A204.1 (cell line): ENCODE data around the gene NDUFA12.
"Not testable (repeated sequence)": the region's sequence is repeated elsewhere in the genome, so short reads cannot be mapped to it uniquely, and the experiment has no call there.

Experiments used
- FAIRE-seq: peaks from 2 replicates; lab custom pipeline; 2012; peaks lifted over from hg19 to GRCh38; lab: Jason Lieb, UNC

The NDUFA12 gene

DNA sequence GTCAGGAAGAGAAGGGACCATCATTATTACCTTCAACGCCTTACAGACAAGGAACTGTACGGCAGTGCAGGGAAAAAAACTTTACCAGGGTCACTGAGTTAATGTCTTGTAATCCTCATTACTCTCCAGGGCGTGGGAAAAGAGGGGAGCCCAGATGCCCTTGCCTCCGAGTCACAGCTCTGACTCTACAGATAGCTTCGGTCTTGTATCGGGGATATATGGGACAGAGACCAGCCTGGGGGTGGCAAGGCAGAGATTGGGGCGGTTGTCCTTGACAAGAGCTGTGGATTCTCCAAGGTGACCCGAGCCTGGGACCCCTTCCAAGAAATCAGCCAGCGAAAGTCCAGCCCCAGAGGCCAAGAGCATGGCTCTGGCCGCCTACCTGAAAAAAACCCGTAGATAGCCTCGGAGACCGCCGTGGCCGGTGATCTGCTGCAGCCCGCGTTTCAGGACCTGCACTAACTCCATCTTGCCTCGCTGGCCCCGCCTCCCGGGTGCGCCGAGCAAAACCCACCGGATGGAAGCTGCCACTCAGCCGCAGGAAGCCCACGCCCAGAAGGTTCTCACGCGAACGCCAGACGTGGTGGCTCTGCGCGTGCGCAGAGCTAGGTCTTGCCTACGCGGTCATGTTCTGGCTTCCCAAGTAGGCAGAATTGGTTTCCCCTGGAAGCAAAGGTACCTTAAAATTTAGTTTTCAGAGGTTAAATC lies at the start of gene NDUFA12:
Gene NDUFA12 (minus strand): TSS at position 485 of the 708 bp plus-strand sequence. CDS start 17 bp downstream, at position 468.
- FAIRE-seq = peak; percentile 74

DNA sequence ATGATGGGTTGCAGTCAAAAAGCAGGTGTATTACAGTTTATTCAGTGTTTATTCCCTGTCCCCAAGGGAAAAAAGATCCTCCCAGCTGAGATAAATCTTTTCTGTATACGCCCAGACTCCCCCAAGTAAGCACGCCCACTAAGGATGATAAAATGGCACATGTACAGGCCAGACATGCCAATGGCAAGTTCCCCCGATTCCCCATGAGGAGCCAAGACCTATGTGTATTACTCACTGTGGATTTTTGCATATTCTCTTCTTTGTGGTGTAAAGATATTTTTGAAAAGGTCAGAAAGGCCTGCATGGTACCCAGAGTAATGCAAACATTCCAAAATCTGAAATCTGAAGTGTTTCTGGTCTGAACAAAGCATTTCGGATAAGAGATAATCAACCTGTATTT lies 47.7 kb upstream of the NDUFA12 start:
- no peak for FAIRE-seq

DNA sequence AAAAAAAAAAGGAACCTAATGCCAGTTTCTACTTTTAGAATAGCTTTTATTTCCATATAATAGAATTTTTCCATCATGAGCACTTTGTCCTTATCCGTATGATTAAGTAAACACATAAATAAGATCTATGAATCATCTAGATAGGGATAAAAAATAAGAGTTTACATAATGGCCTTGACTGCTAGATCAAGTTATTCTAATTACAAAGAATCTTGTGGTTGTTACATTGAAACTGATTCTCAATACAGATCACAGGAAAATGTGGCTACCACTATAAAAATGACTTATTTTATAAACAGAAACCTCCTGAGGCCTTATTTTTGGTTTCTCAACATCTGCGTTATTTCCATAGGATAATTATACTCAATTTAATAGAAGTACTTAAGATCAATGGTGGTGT lies 34.4 kb upstream of the NDUFA12 start:
- no peak for FAIRE-seq

DNA sequence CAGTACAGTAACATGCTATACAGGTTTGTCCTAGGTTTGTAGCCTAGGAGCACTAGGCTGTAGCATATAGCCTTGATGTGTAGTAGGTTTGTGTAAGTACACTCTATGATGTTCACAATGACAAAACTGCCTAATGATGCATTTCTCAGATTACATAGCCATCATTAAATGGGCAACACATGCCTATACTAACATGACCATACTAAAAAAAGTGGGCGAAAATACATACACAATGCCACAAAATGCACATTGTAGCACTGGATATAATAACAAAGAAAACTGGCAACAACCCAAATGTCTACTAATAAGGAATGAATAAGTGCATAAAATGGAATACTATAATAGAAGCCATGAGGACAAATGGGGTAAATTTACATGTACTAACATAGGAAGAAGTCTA lies 31.3 kb upstream of the NDUFA12 start:
- FAIRE-seq = no peak

DNA sequence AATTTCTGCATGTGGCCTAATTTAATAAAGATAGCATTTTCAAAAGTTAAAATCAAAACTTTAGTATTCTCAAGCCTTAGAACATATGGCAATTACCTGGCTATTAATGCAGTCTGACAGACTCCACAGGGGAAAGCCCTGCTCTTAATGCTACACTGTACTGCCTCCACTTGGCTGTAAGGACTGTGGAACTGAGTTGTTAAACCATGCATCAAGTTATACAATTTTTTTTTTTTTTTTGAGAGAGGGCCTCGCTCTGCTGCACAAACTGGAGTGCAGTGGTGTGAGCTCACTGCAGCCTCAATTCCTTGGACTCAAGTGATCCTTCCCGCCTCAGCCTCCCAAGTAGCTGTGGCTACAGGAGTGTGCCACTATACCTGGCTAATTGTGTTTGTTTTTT lies 19.0 kb upstream of the NDUFA12 start:
- no peak for FAIRE-seq

DNA sequence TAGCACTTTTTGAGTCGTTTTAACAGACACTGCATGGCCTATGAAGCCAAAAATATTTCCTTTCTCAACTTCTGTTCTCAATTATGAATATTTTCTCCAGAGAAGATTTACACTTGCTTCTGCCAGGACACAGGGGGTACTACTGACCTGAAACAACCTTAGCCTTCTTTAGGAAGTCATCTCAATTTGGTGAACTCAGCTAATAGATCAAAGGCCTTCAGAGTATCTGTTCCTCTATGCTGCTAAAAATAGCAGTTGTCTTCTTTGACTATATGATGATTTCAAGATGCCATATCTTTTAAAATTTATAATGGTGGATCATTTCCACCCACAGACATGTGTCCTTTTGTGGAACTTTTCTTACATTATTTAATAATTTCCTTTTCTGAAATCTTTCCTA lies 14.0 kb upstream of the NDUFA12 start:
- FAIRE-seq = no peak

- FAIRE-seq = no peak
These were observed 12.6 kb upstream of the NDUFA12 start for GRCh38 chr12:95016120-95016519.

GRCh38 chr12:95014554-95014953 lies 11.1 kb upstream of the NDUFA12 start:
- FAIRE-seq = no peak

GRCh38 chr12:95006206-95006605 lies 2.7 kb upstream of the NDUFA12 start:
- no peak for FAIRE-seq

GRCh38 chr12:95004610-95005009 lies 1.1 kb upstream of the NDUFA12 start:
- FAIRE-seq = no peak

GRCh38 chr12:95003921-95004272 lies 400 bp upstream of the NDUFA12 start:
- FAIRE-seq = no peak

GRCh38 chr12:95002754-95003153 lies 743 bp downstream of the NDUFA12 start:
- FAIRE-seq = no peak

GRCh38 chr12:94998326-94998725 lies 5.2 kb downstream of the NDUFA12 start:
- no peak for FAIRE-seq

DNA sequence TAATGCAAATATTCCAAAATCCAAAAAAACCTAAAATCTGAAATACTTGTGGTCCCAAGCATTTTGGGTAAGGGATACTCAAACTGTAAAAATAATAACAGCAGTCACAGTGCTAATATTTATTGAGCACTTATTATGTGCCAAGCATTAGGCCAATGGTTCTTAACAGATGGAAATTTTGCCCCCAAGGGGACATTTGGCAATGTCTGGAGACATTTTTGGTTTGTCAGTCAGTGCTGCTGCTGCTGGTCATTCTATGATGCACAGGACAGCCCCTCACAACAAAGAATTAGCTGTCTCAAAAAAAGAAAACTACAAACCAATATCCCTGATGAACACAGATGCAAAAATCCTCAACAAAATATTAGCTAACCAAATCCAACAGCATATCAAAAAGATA lies 5.8 kb downstream of the NDUFA12 start:
- no peak for FAIRE-seq

- FAIRE-seq = no peak
These were observed 6.4 kb downstream of the NDUFA12 start for GRCh38 chr12:94997061-94997460.

- no peak for FAIRE-seq
These were observed 9.2 kb downstream of the NDUFA12 start for GRCh38 chr12:94994312-94994711.

- FAIRE-seq = not testable (repeated sequence)
These were observed 9.6 kb downstream of the NDUFA12 start for GRCh38 chr12:94993855-94994254.

- no peak for FAIRE-seq
These were observed 13.3 kb downstream of the NDUFA12 start for GRCh38 chr12:94990222-94990621.

DNA sequence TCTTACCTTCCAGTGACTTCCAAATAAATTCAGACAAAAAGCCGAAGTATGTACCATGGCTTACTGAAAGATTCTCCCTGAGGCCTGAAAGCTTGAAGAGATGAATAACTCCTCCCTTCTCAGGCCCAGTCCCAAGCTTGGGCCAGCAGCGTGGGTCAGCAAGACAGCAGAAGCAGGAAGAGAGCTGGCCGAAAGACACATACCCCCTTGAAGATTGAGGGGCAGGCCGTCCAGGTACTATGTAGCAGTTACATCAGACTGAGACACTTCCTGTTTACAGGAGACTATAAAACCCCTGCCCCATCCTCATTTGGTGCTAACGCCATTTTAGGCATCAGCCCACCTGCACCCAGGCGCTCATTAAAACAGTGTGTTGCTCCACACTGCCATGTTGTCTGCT lies 15.0 kb downstream of the NDUFA12 start:
- no peak for FAIRE-seq

- no peak for FAIRE-seq
These were observed 15.7 kb downstream of the NDUFA12 start for GRCh38 chr12:94987801-94988200.

DNA sequence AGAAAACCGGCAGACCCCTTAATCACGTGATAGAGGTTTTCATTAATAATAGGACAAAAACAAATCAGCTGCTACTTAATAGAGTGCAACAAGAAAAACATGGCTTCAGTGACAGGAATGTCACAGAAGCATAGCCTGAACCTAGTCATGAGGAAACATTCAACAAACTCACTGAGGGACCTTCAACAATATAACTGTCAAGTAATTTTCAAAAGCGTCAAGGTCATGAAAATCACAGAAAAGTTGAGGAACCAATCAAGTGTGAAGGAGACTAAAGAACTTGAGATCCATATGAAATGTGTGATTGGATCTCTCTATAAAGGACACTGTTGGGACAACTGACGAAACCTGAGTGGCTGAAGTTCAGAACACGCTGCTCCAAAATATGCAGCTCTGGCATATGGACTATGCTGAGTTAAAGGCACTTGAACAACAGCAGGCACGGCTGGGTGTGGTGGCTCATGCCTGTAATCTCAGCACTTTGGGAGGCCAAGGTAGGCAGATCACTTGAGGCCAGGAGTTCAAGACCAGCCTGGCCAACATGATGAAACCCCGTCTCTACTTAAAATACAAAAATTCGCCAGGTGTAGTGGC lies 16.3 kb downstream of the NDUFA12 start:
- FAIRE-seq = no peak

GRCh38 chr12:94985099-94985498 lies 18.4 kb downstream of the NDUFA12 start:
- not testable (repeated sequence) for FAIRE-seq

DNA sequence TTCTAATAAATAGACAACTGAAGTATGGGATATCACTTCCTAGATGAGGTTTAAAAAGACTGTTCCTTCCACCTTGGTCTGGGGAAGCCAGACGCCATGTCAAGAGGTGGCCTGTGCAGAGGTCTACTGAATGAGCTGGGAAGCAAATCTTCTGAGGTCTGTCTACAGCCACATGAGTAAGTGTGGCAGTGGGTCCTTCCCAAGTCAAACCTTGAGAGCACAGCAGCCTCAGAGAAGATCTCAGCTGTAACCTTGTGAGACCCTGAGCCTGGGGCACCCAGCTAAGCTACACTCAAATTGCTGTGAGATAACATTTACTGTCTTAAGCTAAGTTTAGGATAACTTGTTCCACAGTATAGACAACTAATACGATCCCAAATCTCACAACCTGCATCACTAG lies 20.2 kb downstream of the NDUFA12 start:
- no peak for FAIRE-seq

DNA sequence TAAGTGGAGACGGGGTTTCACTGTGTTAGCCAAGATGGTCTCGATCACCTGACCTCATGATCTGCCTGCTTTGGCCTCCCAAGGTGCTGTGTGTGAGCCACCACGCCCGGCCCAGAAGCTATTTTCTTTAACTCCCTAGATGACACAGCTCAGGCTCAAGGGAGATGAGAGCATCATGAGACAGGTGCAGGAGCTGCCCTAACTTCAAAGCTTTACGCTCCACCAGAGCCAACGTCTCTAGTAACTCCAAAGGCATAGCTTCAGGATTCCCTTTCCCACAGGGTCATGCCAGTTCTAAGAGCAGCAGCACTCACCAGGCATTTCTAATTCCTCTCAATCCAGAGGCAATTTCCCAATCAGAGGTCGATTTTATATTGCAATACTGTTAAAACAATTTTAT lies 21.0 kb downstream of the NDUFA12 start:
- no peak for FAIRE-seq
